Gastroesophageal sphincter (tissue), 3 donors: Measurements from ENCODE around the gene PRRX2.

ENCODE experiments used
- POLR2AphosphoS5 ChIP-seq: sonication (generic); formaldehyde crosslinking; IDR thresholded peaks from one replicate; pipeline ENCODE4 v1.6.1; 2017; ENCODE audit warnings: antibody characterized with exemption
- TF ChIP-seq, protein P1 (sequence below), 4 experiments: fragments of 200-600 bp in 2 of 4; fragments of 450-650 bp in 2 of 4; sonication (generic) in 1 of 4; IDR thresholded peaks; one replicate each; pipeline ENCODE4 v1.5.1; 2017 to 2019; ENCODE audit warnings: antibody characterized with exemption in 4 of 4, mild to moderate bottlenecking in 2 of 4, moderate library complexity in 2 of 4

DNA sequence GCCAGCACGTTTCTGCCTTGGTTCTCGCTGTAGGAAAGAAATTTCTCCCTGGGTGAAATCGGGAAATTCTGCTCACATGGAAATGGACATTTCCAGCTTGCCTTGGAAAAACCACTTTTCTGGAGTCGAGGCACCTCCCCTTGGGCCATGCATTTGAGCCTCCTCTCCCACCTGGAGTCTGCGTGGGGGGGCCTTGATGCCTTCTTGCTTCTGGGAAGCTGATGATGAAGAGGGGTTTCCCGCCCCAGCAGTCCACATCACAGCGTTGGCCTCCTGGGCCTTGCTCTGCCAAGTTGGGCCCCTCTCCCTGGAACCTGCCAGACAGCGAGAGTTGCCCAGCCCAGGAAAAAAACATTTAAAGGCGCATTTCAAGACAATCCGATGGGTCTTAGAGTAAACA, 21.7 kb upstream of the PRRX2 start:
- TF ChIP-seq, protein P1, sequence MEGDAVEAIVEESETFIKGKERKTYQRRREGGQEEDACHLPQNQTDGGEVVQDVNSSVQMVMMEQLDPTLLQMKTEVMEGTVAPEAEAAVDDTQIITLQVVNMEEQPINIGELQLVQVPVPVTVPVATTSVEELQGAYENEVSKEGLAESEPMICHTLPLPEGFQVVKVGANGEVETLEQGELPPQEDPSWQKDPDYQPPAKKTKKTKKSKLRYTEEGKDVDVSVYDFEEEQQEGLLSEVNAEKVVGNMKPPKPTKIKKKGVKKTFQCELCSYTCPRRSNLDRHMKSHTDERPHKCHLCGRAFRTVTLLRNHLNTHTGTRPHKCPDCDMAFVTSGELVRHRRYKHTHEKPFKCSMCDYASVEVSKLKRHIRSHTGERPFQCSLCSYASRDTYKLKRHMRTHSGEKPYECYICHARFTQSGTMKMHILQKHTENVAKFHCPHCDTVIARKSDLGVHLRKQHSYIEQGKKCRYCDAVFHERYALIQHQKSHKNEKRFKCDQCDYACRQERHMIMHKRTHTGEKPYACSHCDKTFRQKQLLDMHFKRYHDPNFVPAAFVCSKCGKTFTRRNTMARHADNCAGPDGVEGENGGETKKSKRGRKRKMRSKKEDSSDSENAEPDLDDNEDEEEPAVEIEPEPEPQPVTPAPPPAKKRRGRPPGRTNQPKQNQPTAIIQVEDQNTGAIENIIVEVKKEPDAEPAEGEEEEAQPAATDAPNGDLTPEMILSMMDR (IDR thresholded peaks at IDR 0.05) = no peak
- TF ChIP-seq POLR2AphosphoS5 = no peak
